CD14-positive monocyte (primary cell): ENCODE results near the gene RAB20. TPM values are rescaled to one million over a fixed set of nuclear protein-coding genes. Genes with fewer than 3 reads are reported as not detected.
A peak's percentile ranks its signal among the peaks of the same experiment; 100 is the strongest.

Experiments
- DNase-seq, 3 donors: peaks; one replicate each; pipeline ENCODE4 v3.0.0-alpha.2; 2011 to 2022
- H2AFZ ChIP-seq: 2 replicates; pipeline ENCODE4 v1.6.0; 2012; ENCODE audit warnings: mild to moderate bottlenecking, low read depth, low read length, inconsistent platforms; ENCODE audit not compliant: insufficient read depth, poor library complexity, severe bottlenecking
- H3K27ac ChIP-seq, 2 donors: 1 replicate in 1 of 2; 2 replicates in 1 of 2; pipeline ENCODE4 v1.5.1; 2012 to 2013; ENCODE audit warnings: low read length in 2 of 2, control low read depth in 1 of 2, inconsistent platforms in 1 of 2, low read depth in 1 of 2, mild to moderate bottlenecking in 1 of 2
- H3K27me3 ChIP-seq, 2 donors: one replicate each; pipeline versions ENCODE4 v1.6.0 to v1.6.1; 2011 to 2013; ENCODE audit warnings: low read length in 2 of 2; ENCODE audit not compliant: control insufficient read depth in 2 of 2, insufficient read depth in 2 of 2
- H3K36me3 ChIP-seq, 2 donors: replicated peaks in 1 of 2; 1 replicate in 1 of 2; 2 replicates in 1 of 2; pipeline versions ENCODE4 v1.5.1 to v1.6.1; 2012 to 2013; ENCODE audit warnings: low read length in 2 of 2, control low read depth in 1 of 2, inconsistent platforms in 1 of 2, mild to moderate bottlenecking in 1 of 2; ENCODE audit not compliant: insufficient read depth in 2 of 2, control insufficient read depth in 1 of 2
- H3K4me1 ChIP-seq, 2 donors: 1 replicate in 1 of 2; 2 replicates in 1 of 2; pipeline versions ENCODE4 v1.5.1 to v1.6.1; 2012 to 2013; ENCODE audit warnings: low read length in 2 of 2, control low read depth in 1 of 2, inconsistent platforms in 1 of 2, mild to moderate bottlenecking in 1 of 2, moderate library complexity in 1 of 2; ENCODE audit not compliant: insufficient read depth in 2 of 2, control insufficient read depth in 1 of 2
- H3K4me2 ChIP-seq: replicated peaks from 2 replicates; pipeline ENCODE3; 2012; ENCODE audit warnings: low read length, moderate library complexity, mild to moderate bottlenecking; ENCODE audit not compliant: poor library complexity, severe bottlenecking; ENCODE audit errors: extremely low read depth
- H3K4me3 ChIP-seq, 3 experiments: fragments of 200-600 bp in 1 of 3; sonication (generic) in 1 of 3; replicated peaks in 1 of 3; 1 replicate in 2 of 3; 2 replicates in 1 of 3; pipeline ENCODE4 v1.5.1; 2011 to 2013; ENCODE audit warnings: low read length in 3 of 3, mild to moderate bottlenecking in 3 of 3, control low read depth in 2 of 3, low read depth in 2 of 3, inconsistent platforms in 1 of 3, moderate library complexity in 1 of 3
- H3K79me2 ChIP-seq: 2 replicates; pipeline ENCODE4 v1.6.0; 2012; ENCODE audit warnings: mild to moderate bottlenecking, control low read depth, inconsistent platforms, low read length, moderate library complexity; ENCODE audit not compliant: insufficient read depth
- H3K9ac ChIP-seq: 2 replicates; pipeline ENCODE4 v1.6.0; 2017; ENCODE audit warnings: low read length, mild to moderate bottlenecking; ENCODE audit not compliant: insufficient read depth, poor library complexity, severe bottlenecking
- H3K9me3 ChIP-seq, 2 donors: replicated peaks in 1 of 2; 1 replicate in 1 of 2; 2 replicates in 1 of 2; pipeline versions ENCODE4 v1.5.1 to v1.6.1; 2012 to 2013; ENCODE audit warnings: low read length in 2 of 2, control low read depth in 1 of 2; ENCODE audit not compliant: control insufficient read depth in 1 of 2, insufficient read depth in 1 of 2
- H4K20me1 ChIP-seq: 2 replicates; pipeline ENCODE4 v1.6.0; 2012; ENCODE audit warnings: mild to moderate bottlenecking, low read length, control low read depth, moderate library complexity; ENCODE audit not compliant: insufficient read depth
- H3K27ac Mint-ChIP-seq, 7 donors: one replicate each; pipeline ENCODE4 v1.8.0; 2020; ENCODE audit warnings: mild to moderate bottlenecking in 7 of 7, mixed read lengths in 7 of 7, moderate library complexity in 6 of 7, inconsistent platforms in 2 of 7
- H3K27me3 Mint-ChIP-seq, 3 donors: one replicate each; pipeline ENCODE4 v1.8.0; 2021 to 2022; ENCODE audit warnings: low read depth in 3 of 3, mild to moderate bottlenecking in 3 of 3, mixed read lengths in 3 of 3, moderate library complexity in 3 of 3, inconsistent platforms in 1 of 3
- H3K36me3 Mint-ChIP-seq, 2 donors: one replicate each; pipeline ENCODE4 v1.8.0; 2020; ENCODE audit warnings: mixed read lengths in 2 of 2, inconsistent platforms in 1 of 2, mild to moderate bottlenecking in 1 of 2
- H3K4me1 Mint-ChIP-seq: one replicate; pipeline ENCODE4 v1.8.0; 2020; ENCODE audit warnings: mild to moderate bottlenecking, mixed read lengths
- H3K4me3 Mint-ChIP-seq, 2 donors: one replicate each; pipeline ENCODE4 v1.8.0; 2020; ENCODE audit warnings: mild to moderate bottlenecking in 2 of 2, mixed read lengths in 2 of 2, moderate library complexity in 1 of 2
- H3K9me3 Mint-ChIP-seq, 7 donors: one replicate each; pipeline ENCODE4 v1.8.0; 2020 to 2022; ENCODE audit warnings: mixed read lengths in 7 of 7, mild to moderate bottlenecking in 6 of 7, moderate library complexity in 6 of 7, inconsistent platforms in 2 of 7
- CTCF ChIP-seq: fragments of 200-600 bp; IDR thresholded peaks from one replicate; pipeline ENCODE4 v1.8.0; 2022; ENCODE audit warnings: antibody characterized with exemption, mild to moderate bottlenecking
- WGBS: methylation state at CpG from one replicate; pipeline ENCODE4 v1.1.5; 2013; ENCODE audit warnings: missing lambda C conversion rate; ENCODE audit not compliant: insufficient coverage; 5-methylcytosine and 5-hydroxymethylcytosine counted together
- intact Hi-C, 2 donors: fragments of 100-400 bp; cut with micrococcal nuclease; formaldehyde crosslinking; loops; one replicate each; pipeline versions ENCODE4 v1.15.0 to v1.15.1; 2023
- polyA plus RNA-seq, 3 donors: library from polyadenylated mRNA; depleted of rRNA in 1 of 3; unstranded in 2 of 3; stranded (reverse) in 1 of 3; fragments of 300-500 nt in 2 of 3; fragments of >200 nt in 1 of 3; fragmentation: Illumina TruSeq in 2 of 3; gene quantifications; 1 replicate in 2 of 3; 2 replicates in 1 of 3; pipeline ENCODE4 v1.2.3, GENCODE V29; 2012 to 2021

RAB20 gene
- polyA plus RNA-seq, 3 donors, result 37.8 to 77.5 (median 43.1) TPM

- no peaks in the 10 kb centered on the region for H3K4me1 ChIP-seq
- no peak overlapping the region for H3K4me2 ChIP-seq
- H3K9ac ChIP-seq, result no peak overlapping the region
- H3K79me2 ChIP-seq, result no peaks in the 10 kb centered on the region
- Mint-ChIP-seq H3K4me1 (no peaks in the 10 kb centered on the region), H3K9me3 (no peaks in the 10 kb centered on the region), H3K27me3 (peaks cover 0 to 12% (median 6%) of the 10 kb centered on the region in 3 donors), H3K4me3 (no peak overlapping the region), H3K27ac (peak overlapping the region in 1 of 7 donors; percentile 56), H3K36me3 (no peaks in the 10 kb centered on the region)
- no peaks in the 10 kb centered on the region for H3K9me3 ChIP-seq
- 97% methylated on average over 3 of the region's 4 CpGs for WGBS
- no peak overlapping the region for H2AFZ ChIP-seq
- TF ChIP-seq CTCF, result no peak
- no peaks in the 10 kb centered on the region for H3K36me3 ChIP-seq
- no peak overlapping the region for H3K27ac ChIP-seq
- intact Hi-C loops, result no loop called here
- H3K27me3 ChIP-seq, result no peaks in the 10 kb centered on the region
- H3K4me3 ChIP-seq, result no peak overlapping the region
- DNase-seq, result no peak
- no peaks in the 10 kb centered on the region for H4K20me1 ChIP-seq
Measured at GRCh38 chr13:110477706-110478245, 83.7 kb downstream of the RAB20 start.

- H3K4me1 ChIP-seq, result peaks cover 9 to 15% of the 10 kb centered on the region in 2 donors
- DNase-seq, result no peak
Measured at GRCh38 chr13:110476220-110476617, 85.3 kb downstream of the RAB20 start.

More at GRCh38 chr13:110476220-110476617, 85.3 kb downstream of the RAB20 start:
- H3K9me3 ChIP-seq, result no peaks in the 10 kb centered on the region
- H3K36me3 Mint-ChIP-seq, result no peaks in the 10 kb centered on the region
- H3K9ac ChIP-seq, result no peak overlapping the region
- H4K20me1 ChIP-seq, result no peaks in the 10 kb centered on the region
- H3K4me2 ChIP-seq, result no peak overlapping the region
- H3K27ac ChIP-seq, result no peak overlapping the region
- H3K4me1 Mint-ChIP-seq, result peaks cover 12% of the 10 kb centered on the region
- no peak for TF ChIP-seq CTCF
- WGBS, result 91% methylated on average over 10 of the region's 12 CpGs
- no peak overlapping the region for H3K27ac Mint-ChIP-seq
- H3K27me3 Mint-ChIP-seq, result peaks cover 1 to 6% (median 3%) of the 10 kb centered on the region in 3 donors
- no peaks in the 10 kb centered on the region for H3K9me3 Mint-ChIP-seq
- no peak overlapping the region for H3K4me3 Mint-ChIP-seq
- intact Hi-C loops, result no loop called here
- H3K4me3 ChIP-seq, result no peak overlapping the region
- H3K27me3 ChIP-seq, result no peaks in the 10 kb centered on the region
- H3K36me3 ChIP-seq, result no peaks in the 10 kb centered on the region
- no peaks in the 10 kb centered on the region for H3K79me2 ChIP-seq
- H2AFZ ChIP-seq, result no peak overlapping the region
